Anterior cingulate cortex (tissue), 58 donors: ENCODE data around the gene HYCC2.
A peak's percentile ranks its signal among the peaks of the same experiment; 100 is the strongest.
"Not testable (repeated sequence)": the region's sequence is repeated elsewhere in the genome, so short reads cannot be mapped to it uniquely, and the experiment has no call there.

Experiments
- DNase-seq, 58 donors: peaks; one replicate each; lab custom pipeline; 2025; lab: John Stamatoyannopoulos, UW

The HYCC2 gene

DNA sequence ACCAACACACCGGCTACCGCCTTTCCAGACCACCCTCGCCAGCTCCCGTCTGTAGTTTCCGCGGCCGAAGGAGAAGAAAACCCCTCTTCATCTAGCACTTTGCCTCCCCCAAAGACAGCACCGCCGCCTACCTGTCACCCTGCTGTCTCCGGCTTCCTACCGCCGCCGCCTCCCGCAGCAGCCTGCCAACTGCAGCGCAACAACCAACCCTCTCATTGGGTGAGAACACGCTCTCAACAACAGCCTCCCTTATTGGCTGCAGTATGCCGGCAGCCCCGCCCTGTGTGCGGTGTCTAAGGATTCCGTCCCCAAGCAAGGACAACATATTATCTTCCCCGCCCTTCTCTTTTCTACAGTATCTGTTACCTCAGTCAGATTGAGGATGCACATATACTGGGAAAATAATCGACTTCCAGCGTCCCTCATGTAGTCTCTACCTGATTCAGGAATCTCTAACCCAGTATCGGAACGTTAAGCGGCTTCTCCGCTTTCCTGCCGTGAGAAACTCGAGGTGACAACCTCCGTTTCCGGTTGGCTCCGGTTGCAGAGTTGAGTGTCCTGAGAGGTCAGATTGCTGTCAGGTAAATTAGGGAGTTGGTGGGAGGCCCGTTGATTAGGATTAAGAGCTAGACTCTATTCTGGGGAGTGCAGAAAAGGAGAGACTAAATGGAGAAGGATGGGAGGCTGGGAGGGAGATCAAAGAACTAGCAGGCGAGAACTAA is at the start of gene HYCC2, which contains the start of gene NDUFB3:
Gene HYCC2, minus strand, starts transcription at position 193 of the 722 bp plus-strand sequence. CDS start 47,662 bp downstream, outside the sequence.
Gene NDUFB3, plus strand, starts transcription at position 523 of the 722 bp plus-strand sequence. CDS start 6,882 bp downstream, outside the sequence.
- peak; percentile 48 to 95 (median 88) for DNase-seq

DNA sequence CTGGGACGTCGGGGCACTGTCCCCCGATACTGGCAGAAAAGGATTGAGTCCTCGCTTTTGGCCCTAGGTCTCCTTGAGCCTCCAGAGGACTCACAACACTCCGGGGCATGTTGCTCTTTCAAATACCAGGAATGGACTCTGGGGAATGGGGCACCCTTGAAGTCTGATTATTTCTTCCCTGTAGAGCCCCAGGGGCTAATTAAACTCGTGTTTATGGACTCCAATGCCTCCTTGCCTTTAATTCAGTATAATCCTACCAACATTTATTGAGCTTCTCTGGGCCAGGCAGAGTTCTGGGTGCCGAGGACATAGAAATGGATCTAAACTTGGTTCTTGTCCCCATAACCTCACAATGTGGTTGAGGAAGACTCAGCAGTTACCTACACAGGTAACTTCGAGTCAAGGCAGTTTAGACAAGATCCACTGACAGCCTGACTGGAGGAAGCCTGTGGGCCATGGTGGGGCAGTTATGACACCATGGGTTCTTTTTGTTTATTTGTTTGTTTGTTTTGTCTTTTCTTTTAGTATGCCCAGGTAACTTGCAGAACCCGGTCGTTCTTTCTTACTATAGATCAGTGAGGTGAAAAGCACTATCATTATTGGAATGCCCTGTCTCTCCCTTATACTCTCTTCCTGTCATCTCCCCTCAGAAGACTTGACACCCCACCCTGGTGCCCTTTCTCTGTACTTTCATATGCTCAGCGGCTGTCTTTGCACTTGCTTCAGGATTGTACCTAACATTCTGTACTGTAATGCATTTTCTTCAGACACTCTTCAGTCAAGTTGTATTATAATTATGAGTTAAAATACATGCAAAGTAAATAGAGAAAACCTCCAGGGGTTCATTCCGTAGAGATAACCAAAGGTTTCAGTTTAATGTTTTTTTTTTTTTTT is 47.7 kb upstream of the HYCC2 start:
- peak in 2 of 58 donors; percentile 45 to 52 for DNase-seq

DNA sequence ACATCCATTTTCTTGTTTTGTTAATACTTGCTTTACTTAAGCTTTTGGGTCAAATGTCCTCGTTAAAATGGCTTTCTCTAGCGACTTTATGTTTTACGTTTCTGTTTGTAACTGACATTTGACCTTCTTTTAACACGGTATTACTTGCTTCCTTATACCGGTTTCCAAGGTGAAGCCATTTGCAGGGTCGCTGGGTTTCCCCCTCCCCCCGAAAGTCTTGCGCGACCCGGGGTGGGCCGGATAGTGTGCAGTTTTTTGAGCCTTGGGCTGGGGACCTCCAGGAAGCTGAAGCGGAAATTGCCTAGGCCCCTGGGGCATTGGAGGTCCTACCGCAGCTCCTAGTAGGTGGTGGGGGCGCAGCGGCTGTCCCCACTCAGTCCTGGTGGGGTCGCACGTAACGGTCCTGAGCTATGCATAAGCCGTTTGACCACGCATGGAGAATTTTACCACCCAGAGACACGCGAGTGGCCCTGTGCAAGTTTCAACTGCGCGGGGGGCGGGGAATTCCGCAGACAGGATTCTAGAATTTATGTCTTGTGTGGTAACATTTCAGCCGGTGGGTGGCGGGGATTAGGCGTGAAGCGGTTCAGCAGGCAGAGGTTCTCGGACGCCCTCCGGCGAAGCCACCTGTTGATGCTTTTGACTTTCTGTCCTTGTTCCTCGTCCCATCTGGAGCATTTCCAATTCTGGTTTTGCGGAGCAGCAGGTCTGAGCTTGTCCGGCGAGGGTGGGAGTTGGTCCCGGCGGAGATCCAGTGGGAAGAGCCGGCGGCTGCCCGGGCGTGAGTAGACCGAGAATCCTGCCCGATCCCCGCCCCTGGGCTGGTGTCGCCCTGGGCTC is 46.9 kb upstream of the HYCC2 start:
- peak in 54 of 58 donors; percentile 11 to 86 (median 61) for DNase-seq

DNA sequence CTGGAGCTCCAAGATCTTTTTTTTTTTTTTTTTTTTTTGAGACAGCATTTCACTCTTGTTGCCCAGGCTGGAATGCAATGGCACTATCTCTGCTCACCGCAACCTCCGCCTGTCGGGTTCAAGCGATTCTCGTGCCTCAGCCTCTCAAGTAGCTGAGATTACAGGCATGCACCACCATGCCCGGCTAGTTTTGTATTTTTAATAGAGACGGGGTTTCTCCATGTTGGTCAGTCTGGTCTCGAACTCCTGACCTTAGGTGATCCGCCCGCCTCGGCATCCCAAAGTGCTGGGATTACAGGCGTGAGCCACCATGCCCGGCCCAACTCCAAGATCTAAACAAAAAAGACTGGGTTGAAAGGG is 46.2 kb upstream of the HYCC2 start:
- not testable (repeated sequence) for DNase-seq

DNA sequence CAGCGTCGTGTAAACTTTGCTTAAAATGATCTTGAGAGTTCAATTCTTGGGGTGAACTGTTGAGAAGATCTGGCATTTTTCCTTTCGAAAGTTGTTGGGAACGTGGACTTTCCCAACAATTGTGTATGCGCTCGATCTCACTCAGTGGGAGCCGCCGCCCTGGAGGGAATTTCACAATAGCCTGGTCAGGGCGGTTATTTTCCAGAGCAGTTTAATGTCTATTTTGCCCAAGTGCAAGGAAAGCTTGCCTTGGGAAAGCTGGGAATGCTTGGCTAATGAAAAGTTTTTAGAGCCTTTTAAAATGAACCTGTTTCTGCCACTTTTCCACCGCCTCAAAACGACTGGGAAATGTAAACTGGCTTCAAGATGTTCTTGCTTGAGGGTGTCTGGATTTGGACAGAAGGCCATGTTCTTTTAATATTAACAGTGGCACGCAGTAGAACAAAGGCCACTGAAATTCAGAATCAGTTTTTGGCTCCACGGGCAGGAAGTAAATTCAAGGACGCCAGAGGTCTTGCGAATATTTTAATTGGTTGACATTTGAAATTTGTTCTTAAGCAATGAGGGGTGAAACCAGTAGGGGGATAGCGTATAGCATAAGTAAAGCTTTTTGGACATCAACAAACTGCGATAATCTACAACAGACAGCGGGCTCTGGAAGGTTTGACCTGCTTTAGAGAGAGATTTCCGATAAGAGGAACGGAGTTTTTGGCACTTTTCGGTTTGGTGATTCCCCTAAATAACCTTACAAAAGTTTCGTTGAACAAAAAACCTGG is 45.7 kb upstream of the HYCC2 start:
- DNase-seq, result peak in 26 of 58 donors; percentile 25 to 67 (median 47)

DNA sequence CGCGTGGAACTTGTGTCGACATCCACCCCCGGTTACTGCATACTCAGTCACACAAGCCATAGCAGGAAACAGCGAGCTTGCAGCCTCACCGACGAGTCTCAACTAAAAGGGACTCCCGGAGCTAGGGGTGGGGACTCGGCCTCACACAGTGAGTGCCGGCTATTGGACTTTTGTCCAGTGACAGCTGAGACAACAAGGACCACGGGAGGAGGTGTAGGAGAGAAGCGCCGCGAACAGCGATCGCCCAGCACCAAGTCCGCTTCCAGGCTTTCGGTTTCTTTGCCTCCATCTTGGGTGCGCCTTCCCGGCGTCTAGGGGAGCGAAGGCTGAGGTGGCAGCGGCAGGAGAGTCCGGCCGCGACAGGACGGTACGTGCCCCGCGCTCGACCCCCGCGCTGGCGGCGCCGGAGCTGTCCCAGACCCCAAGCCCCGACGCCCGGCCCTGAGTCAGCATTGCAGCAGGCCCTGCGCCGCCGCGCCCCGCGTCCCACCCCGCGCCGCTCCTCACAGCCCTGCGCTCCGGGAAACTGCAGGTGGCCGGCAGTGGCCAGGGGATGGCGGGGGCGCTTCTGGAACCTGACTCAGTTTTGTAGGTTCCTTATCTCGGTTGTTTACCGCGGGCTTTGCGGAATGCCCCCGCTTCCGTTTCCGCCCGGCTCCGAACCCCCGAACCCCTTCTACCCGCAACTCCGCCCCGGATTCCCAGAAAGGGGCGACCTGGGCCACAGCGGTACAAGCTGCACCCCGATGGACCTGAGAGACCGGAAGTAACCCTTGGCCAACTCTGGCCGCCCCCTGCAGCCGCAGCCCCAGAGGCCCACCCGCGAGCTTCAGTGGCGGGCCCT is 44.9 kb upstream of the HYCC2 start, which contains the start of gene CFLAR:
Gene CFLAR, plus strand, starts transcription at position 50 of the 844 bp plus-strand sequence. CDS start 13,702 bp downstream, outside the sequence.
- peak in 53 of 58 donors; percentile 14 to 80 (median 58) for DNase-seq

DNA sequence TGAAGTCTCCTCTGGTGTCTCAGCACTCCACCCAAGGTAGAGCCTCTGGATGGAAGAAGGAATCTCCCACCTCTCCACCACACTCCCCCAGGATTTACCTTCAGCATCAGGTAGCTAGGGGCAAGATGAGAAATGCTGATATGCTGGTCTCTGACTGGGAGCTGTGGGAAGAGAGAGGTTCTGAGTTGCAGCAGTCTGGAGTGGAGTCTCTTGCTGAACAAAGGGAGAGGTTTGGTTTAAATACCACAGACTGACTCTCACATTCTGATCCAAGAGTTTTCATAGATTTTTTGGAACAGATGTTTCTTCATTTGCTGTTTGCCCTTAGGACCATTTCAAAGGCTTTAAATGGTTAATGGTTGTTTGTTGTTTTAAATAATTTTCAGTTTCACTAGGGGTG is 43.4 kb upstream of the HYCC2 start:
- no peak for DNase-seq

DNA sequence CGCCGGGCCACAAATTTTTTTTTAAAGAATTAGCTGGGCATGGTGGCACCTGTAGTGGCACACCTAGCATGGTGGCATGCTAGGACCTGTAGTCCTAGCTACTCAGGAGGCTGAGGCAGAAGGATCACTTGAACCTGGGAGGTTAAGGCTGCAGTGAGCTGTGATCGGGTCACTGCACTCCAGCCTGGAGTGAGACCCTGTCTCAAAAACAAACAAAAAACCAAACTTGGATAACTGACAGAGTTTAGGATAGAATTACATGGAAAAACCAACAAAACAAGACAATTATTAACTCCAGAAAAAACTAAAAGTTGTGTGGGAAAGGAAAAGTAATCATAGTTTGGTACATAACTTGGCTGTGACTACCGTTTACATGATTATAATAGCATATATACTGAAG is 42.9 kb upstream of the HYCC2 start:
- no peak for DNase-seq

DNA sequence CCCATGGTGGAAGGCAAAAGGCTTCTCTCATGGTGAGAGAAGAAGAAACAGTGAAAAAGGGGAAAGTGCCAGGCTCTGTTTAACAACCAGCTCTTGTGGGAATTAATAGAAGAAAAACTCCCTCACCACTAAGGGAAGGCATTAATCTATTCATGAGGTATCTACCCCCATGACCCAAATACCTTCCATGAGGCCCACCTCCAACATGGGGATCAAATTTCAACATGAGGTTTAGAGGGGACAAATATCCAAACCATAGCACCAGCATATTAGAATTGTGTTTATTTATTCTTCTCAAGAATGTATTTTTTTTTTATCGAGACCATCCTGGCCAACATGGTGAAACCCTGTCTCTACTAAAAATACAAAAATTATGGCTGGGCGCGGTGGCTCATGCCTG is 39.6 kb upstream of the HYCC2 start:
- DNase-seq, result no peak

DNA sequence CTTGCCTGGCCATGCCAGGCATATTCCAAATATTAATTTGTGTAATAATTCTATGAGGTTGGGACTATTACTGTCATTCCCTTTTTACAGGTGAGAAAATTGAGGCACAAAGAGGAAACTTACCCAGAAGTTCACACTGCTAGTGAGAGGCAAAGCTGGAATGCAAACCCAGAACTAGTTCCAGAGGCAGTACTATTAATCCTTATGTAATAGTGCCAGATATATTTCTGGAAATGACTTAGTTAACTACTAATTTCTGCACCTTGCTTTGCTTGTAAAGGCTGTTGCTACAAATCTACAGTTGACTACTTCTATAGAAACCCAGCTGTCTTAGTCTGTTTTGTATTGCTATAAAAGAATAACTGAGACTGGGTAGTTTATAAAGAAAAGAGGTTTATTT is 39.1 kb upstream of the HYCC2 start:
- DNase-seq, result no peak

DNA sequence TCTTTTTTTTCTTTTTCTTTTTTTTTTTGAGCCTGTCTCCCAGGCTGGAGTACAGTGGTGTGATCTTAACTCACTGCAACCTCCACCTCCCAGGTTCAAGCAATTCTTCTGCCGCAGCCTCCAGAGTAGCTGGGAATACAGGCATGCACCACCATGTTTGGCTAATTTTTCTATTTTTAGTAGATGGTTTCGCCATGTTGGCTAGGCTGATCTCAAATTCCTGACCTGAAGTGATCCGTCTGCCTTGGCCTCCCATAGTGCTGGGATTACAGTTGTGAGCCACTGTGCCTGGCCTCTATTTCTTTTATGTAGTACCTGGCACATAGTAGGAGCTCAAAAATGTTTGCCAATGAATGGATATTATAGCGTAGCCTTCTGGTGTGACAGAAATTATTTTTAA is 37.7 kb upstream of the HYCC2 start:
- no peak for DNase-seq

DNA sequence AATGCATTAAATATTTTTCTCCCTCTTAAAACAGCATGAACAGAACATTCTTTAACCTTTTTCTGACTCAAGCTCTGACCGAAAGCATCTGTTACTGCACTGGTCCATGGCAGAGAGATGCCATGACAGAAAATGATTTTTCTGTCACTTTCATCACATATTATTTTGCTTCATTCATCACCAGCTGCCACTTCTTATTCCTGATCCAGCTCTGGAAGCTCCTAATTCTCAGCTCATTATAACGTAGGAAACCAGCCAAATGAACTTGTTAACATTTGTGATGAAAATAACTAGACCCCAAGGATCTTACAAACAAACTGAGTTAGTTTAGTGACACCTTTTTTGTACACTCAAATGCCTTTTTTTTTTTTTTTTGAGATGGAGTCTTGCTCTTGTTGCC is 36.9 kb upstream of the HYCC2 start:
- DNase-seq, result no peak

DNA sequence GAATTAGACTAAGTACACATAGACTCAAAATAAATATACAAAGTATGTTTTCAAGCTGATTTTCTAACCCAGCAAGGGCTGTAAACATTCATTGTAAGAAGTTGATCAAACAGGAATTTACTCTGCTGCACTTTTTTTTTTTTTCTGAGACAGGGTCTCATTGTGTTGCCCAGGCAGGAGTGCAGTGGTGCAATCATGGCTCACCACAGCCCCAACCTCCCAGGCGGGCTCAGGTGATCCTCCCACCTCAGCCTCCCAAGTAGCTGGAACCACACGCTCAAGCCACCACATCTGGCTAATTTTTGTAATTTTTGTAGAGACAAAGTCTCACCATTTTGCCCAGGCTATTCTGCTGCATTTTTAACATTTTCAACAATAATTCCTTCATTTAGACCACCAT is 36.2 kb upstream of the HYCC2 start:
- DNase-seq, result no peak

DNA sequence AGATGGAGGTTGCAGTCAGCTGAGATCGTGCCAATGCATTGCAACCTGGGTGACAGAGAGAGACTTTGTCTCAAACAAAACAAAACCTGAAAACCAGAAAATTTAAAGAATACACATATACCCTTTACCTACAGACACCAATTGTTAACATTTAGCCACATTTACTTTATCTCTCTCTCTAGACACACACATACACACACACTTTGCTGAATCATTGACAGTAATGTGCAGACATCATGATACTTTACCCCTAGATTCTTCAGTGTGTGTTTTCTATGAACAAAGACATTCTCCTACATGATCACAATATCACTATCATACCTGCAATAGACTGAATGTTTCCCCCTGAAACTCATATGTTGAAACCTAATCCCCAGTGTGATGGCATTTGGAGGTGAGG is 34.3 kb upstream of the HYCC2 start:
- no peak for DNase-seq

DNA sequence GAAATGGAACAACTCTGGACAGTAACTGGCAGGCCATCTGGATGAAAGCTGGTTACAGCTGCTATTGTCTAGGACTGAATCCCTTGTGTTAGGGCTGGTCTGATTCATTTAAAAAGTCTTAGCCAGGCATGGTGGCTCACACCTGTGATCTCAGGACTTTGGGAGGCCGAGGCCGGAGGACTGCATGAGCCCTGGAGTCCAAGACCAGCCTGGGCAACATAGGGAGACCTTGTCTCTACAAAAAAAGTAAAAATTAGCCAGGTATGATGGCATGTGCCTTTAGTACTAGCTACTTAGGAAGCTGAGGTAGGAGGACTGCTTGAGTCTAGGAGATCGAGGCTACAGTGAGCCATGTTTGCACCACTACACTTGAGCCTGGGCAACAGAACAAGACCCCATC is 29.0 kb upstream of the HYCC2 start:
- no peak for DNase-seq

DNA sequence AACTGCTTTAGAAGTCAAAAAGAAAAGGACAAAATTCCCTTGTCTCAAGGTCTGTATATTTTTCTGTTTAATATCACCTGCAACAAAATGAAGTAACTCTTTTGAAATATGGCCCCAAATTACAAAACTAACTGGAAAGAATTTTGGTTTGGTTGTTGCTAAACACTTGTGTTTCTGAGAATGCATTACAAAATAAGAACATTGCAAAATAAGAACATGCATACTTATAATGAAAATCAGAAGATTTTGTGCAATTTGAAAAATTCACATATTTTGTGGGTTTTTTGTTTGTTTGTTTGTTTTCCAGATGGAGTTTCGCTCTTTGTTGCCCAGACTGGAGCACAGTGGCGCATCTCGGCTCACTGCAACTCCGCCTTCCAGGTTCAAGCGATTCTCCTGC is 22.1 kb upstream of the HYCC2 start:
- no peak for DNase-seq

DNA sequence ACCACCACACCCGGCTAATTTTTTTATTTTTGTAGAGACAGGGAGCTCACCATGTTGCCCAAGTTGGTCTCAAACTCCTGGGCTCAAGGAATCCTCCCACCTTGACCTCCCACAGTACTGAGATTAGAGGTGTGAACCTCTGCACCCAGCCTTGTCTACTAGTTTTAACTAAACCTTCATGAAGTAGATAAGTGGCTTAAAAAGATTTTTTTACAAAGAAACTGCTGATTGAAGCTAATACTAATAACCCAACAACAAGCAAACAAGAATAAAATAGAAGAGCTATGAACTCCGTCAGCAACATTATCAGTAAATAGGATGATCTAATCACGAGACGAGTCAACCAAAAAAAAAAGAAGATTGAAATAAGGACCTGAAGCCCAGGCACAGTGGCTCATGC is 19.1 kb upstream of the HYCC2 start:
- DNase-seq, result no peak

DNA sequence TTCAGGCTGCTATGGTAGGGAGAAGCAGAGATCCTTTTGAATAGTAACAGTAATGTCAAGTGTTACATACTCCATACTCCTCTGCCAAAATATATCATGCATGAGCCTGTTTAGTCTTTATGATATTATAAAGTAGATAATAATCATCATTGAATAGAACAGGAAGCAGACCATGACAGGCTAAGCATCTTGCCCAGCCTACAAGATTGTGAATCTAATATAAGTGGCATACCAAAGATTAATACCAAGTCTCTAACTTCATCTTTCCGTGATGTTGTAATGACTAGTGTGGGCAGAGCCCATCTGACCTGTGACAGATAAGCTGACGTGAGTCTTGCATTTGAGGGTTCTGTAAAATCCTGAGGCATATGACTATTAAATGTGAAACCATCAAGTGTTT is 13.4 kb upstream of the HYCC2 start:
- DNase-seq, result no peak

DNA sequence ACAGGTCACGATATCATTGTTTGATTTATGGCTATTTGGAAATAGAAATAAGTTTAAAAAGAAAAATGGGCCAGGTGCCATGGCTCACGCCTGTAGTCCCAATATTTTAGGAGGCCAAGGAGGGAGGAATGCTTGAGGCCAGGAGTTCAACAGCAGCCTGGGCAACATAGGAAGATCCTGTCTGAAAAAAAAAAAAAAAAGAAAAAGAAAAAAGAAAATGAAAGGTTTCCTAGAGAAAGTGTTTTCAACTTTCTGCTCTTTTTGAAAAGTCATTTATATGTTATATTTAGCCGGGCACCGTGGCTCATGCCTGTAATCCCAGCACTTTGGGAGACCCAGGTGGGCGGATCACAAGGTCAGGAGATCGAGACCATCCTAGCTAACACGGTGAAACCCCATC is 3.5 kb upstream of the HYCC2 start:
- no peak for DNase-seq
